SU-DHL-6 (cell line): Measurements from ENCODE around the gene TSLP.

Source experiments
- H2AFZ ChIP-seq: fragments of 200-600 bp; sonication (generic); 2 replicates; pipeline ENCODE4 v1.6.1; 2014; ENCODE audit warnings: low read depth, mild to moderate bottlenecking, moderate library complexity, mixed read lengths, antibody characterized with exemption, low read length; ENCODE audit not compliant: severe bottlenecking
- H3F3A ChIP-seq: fragments of 200-600 bp; shearing (Covaris generic); 2 replicates; pipeline ENCODE4 v1.6.0; 2016; ENCODE audit warnings: antibody characterized with exemption, mild to moderate bottlenecking; ENCODE audit not compliant: insufficient read depth
- H3K27ac ChIP-seq: fragments of 200-600 bp; sonication (generic); 2 replicates; pipeline ENCODE4 v1.5.1; 2016; ENCODE audit warnings: low read depth, mild to moderate bottlenecking, low read length, moderate library complexity, mixed read lengths
- H3K27me3 ChIP-seq: fragments of 200-600 bp; sonication (generic), shearing (Covaris generic); 2 replicates; pipeline ENCODE4 v1.6.0; 2014; ENCODE audit warnings: mild to moderate bottlenecking, low read length
- H3K36me3 ChIP-seq: fragments of 200-600 bp; sonication (generic); 2 replicates; pipeline ENCODE4 v1.6.1; 2014; ENCODE audit warnings: mild to moderate bottlenecking, low read length, mixed read lengths
- H3K4me2 ChIP-seq: fragments of 300-600, 200-600 bp; shearing (Covaris generic), sonication (generic); 2 replicates; pipeline ENCODE4 v1.6.0; 2014; ENCODE audit warnings: low read length, low read depth, mild to moderate bottlenecking; ENCODE audit not compliant: poor library complexity, severe bottlenecking
- H3K4me3 ChIP-seq: fragments of 200-600 bp; sonication (generic); 2 replicates; pipeline ENCODE4 v1.5.1; 2014; ENCODE audit warnings: antibody characterized with exemption, low read length, mild to moderate bottlenecking, mixed read lengths; ENCODE audit not compliant: insufficient read depth, poor library complexity, severe bottlenecking
- H3K79me2 ChIP-seq: fragments of 200-600 bp; sonication (generic); 2 replicates; pipeline ENCODE4 v1.6.1; 2014; ENCODE audit warnings: mild to moderate bottlenecking, low read length, moderate library complexity; ENCODE audit not compliant: insufficient read depth
- H3K9ac ChIP-seq: fragments of 200-600 bp; sonication (generic); 2 replicates; pipeline ENCODE4 v1.7.0; 2014; ENCODE audit warnings: mild to moderate bottlenecking, low read length
- H3K9me2 ChIP-seq: fragments of 200-600 bp; sonication (generic); replicated peaks from 2 replicates; pipeline ENCODE4 v1.6.1; 2014; ENCODE audit warnings: low read length; ENCODE audit not compliant: insufficient read depth
- H3K9me3 ChIP-seq: fragments of 200-600 bp; sonication (generic); 2 replicates; pipeline ENCODE4 v1.6.1; 2014; ENCODE audit warnings: low read length, mixed read lengths; ENCODE audit not compliant: insufficient read depth
- H4K20me1 ChIP-seq: fragments of 200-600 bp; sonication (generic); 2 replicates; pipeline ENCODE4 v1.6.1; 2014; ENCODE audit warnings: low read depth, mild to moderate bottlenecking, antibody characterized with exemption, low read length, moderate library complexity, mixed read lengths
- CTCF ChIP-seq: fragments of 200-600 bp; sonication (generic); IDR thresholded peaks from one replicate; pipeline ENCODE4 v1.5.1; 2017; ENCODE audit warnings: antibody characterized with exemption, mild to moderate bottlenecking, low read length, moderate library complexity; ENCODE audit not compliant: insufficient read depth, poor library complexity, severe bottlenecking
- EZH2phosphoT487 ChIP-seq: fragments of 200-600 bp; sonication (generic), shearing (Covaris generic); conservative IDR thresholded peaks from 2 replicates; pipeline ENCODE4 v1.6.1; 2018; ENCODE audit warnings: mild to moderate bottlenecking, antibody characterized with exemption, low read length, moderate library complexity, mixed read lengths

Gene TSLP

GRCh38 chr5:111117136-111117535, 45.6 kb downstream of the TSLP start:
- H3K4me2 ChIP-seq = no peak overlapping the region
- peaks cover 73% of the 10 kb centered on the region for H3K36me3 ChIP-seq
- TF ChIP-seq EZH2phosphoT487 (no peak), CTCF (no peak)

GRCh38 chr5:111119221-111119620, 47.7 kb downstream of the TSLP start:
- no peak for TF ChIP-seq CTCF
- TF ChIP-seq EZH2phosphoT487 = no peak
- Histone ChIP-seq H3K4me2 (no peak overlapping the region), H3K9me2 (no peaks in the 10 kb centered on the region), H3K4me3 (no peak overlapping the region), H3K27me3 (no peaks in the 10 kb centered on the region), H3K27ac (no peak overlapping the region), H2AFZ (no peak overlapping the region), H4K20me1 (peaks cover 2% of the 10 kb centered on the region; the same call in 1 of the 2 replicates), H3K36me3 (peaks cover 67% of the 10 kb centered on the region), H3K79me2 (0 out of 2 replicates have a peak, but pooled peaks cover 5% of the 10 kb centered on the region), H3K9ac (no peak overlapping the region), H3K9me3 (no peaks in the 10 kb centered on the region), H3F3A (0 out of 2 replicates have a peak, but pooled peaks cover 2% of the 10 kb centered on the region)

More at GRCh38 chr5:111117136-111117535, 45.6 kb downstream of the TSLP start:
- Histone ChIP-seq H3K9ac (no peak overlapping the region), H3F3A (0 out of 2 replicates have a peak, but pooled peaks cover 2% of the 10 kb centered on the region), H3K27me3 (no peaks in the 10 kb centered on the region), H3K9me2 (no peaks in the 10 kb centered on the region), H3K27ac (no peak overlapping the region), H3K4me3 (no peak overlapping the region), H4K20me1 (peaks cover 2% of the 10 kb centered on the region; the same call in 1 of the 2 replicates), H3K9me3 (no peaks in the 10 kb centered on the region), H2AFZ (no peak overlapping the region), H3K79me2 (0 out of 2 replicates have a peak, but pooled peaks cover 5% of the 10 kb centered on the region)

DNA sequence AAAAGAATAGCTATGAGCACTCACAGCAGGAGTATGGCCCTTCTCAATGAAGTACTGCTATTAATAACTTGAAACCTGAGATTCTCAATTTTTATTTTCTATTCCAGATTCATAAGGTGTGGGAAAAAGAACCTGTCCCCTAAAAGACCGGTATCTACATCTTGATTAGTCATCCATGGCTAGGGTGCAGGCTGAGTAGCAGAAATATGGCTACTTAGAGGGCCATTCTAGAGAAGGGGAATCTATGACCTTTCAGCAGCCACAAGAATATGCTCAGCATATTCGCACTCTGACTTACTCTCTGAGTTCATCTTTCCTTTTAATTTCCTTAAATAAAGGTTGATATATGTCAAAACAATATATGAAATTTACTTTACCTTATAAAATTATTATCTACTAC, 48.3 kb downstream of the TSLP start:
- 0 out of 2 replicates have a peak, but pooled peaks cover 5% of the 10 kb centered on the region for H3K79me2 ChIP-seq
- peaks cover 71% of the 10 kb centered on the region for H3K36me3 ChIP-seq
- H3K27me3 ChIP-seq = no peaks in the 10 kb centered on the region
- no peaks in the 10 kb centered on the region for H3K9me3 ChIP-seq
- TF ChIP-seq CTCF (no peak), EZH2phosphoT487 (no peak)
- no peak overlapping the region for H3K4me2 ChIP-seq
- no peak overlapping the region for H3K9ac ChIP-seq
- H2AFZ ChIP-seq = no peak overlapping the region
- peaks cover 2% of the 10 kb centered on the region; the same call in 1 of the 2 replicates for H4K20me1 ChIP-seq
- no peak overlapping the region for H3K4me3 ChIP-seq
- H3F3A ChIP-seq = 0 out of 2 replicates have a peak, but pooled peaks cover under 1% of the 10 kb centered on the region
- no peak overlapping the region for H3K27ac ChIP-seq
- no peaks in the 10 kb centered on the region for H3K9me2 ChIP-seq
